HG02870 (cell line): Measurements from ENCODE around the gene SSU72.
"Not testable (repeated sequence)": the region's sequence is repeated elsewhere in the genome, so short reads cannot be mapped to it uniquely, and the experiment has no call there.

Source experiments
- ATAC-seq: cut with Tn5 transposase; IDR thresholded peaks from one replicate; pipeline ENCODE4 v1.9.1; 2021; ENCODE audit warnings: mild to moderate bottlenecking, moderate library complexity; ENCODE audit not compliant: unreplicated experiment

SSU72 gene

GRCh38 chr1:1509465-1509850 is 65.2 kb downstream of the SSU72 start:
- not testable (repeated sequence) for ATAC-seq

GRCh38 chr1:1508775-1509464 is 65.7 kb downstream of the SSU72 start:
- not testable (repeated sequence) for ATAC-seq

- ATAC-seq, result no peak
Observed at GRCh38 chr1:1507305-1507704, 67.4 kb downstream of the SSU72 start.

- not testable (repeated sequence) for ATAC-seq
Observed at GRCh38 chr1:1505801-1506200, 68.9 kb downstream of the SSU72 start.

GRCh38 chr1:1505366-1505798 is 69.3 kb downstream of the SSU72 start:
- ATAC-seq, result not testable (repeated sequence)

- ATAC-seq, result not testable (repeated sequence)
Observed at GRCh38 chr1:1504777-1505365, 69.8 kb downstream of the SSU72 start.

GRCh38 chr1:1495461-1495975 is 79.1 kb downstream of the SSU72 start:
- ATAC-seq, result not testable (repeated sequence)

- not testable (repeated sequence) for ATAC-seq
Observed at GRCh38 chr1:1494311-1494710, 80.4 kb downstream of the SSU72 start.
